DOHH2 (cell line): ENCODE data around the gene ACSL5.

Experiments used
- H3F3A ChIP-seq: fragments of 200-600 bp; sonication (generic), shearing (Covaris generic); 2 replicates; pipeline ENCODE4 v1.6.0; 2016; ENCODE audit warnings: antibody characterized with exemption, mild to moderate bottlenecking; ENCODE audit not compliant: control insufficient read depth, insufficient read depth
- H3K27ac ChIP-seq: fragments of 200-600 bp; sonication (generic); 2 replicates; pipeline ENCODE4 v1.5.1; 2014; ENCODE audit warnings: low read depth, mild to moderate bottlenecking, low read length, moderate library complexity
- H3K27me3 ChIP-seq: fragments of 200-600 bp; sonication (generic); 2 replicates; pipeline ENCODE4 v1.6.1; 2014; ENCODE audit warnings: mild to moderate bottlenecking, low read length, mixed read lengths; ENCODE audit not compliant: control insufficient read depth
- H3K36me3 ChIP-seq: fragments of 200-600 bp; sonication (generic); 2 replicates; pipeline ENCODE4 v1.6.1; 2014; ENCODE audit warnings: mild to moderate bottlenecking, low read length, moderate library complexity, mixed read lengths; ENCODE audit not compliant: control insufficient read depth
- H3K4me1 ChIP-seq: fragments of 200-600 bp; sonication (generic); 2 replicates; pipeline ENCODE4 v1.6.1; 2014; ENCODE audit warnings: mild to moderate bottlenecking, low read length, mixed read lengths; ENCODE audit not compliant: control insufficient read depth
- H3K4me2 ChIP-seq: fragments of 200-600 bp; sonication (generic); 2 replicates; pipeline ENCODE4 v1.6.0; 2014; ENCODE audit warnings: mild to moderate bottlenecking, low read length, moderate library complexity
- H3K4me3 ChIP-seq: fragments of 200-600 bp; sonication (generic); 2 replicates; pipeline ENCODE4 v1.5.1; 2014; ENCODE audit warnings: mild to moderate bottlenecking, low read length, mixed read lengths
- H3K79me2 ChIP-seq: fragments of 200-600 bp; sonication (generic); 2 replicates; pipeline ENCODE4 v1.6.1; 2014; ENCODE audit warnings: mild to moderate bottlenecking, low read length, mixed read lengths; ENCODE audit not compliant: control insufficient read depth
- H3K9me2 ChIP-seq: fragments of 200-600 bp; sonication (generic); replicated peaks from 2 replicates; pipeline ENCODE4 v1.6.1; 2014; ENCODE audit warnings: mild to moderate bottlenecking, low read length, mixed read lengths; ENCODE audit not compliant: control insufficient read depth
- H3K9me3 ChIP-seq: fragments of 200-600 bp; sonication (generic); 2 replicates; pipeline ENCODE4 v1.6.1; 2014; ENCODE audit warnings: antibody characterized with exemption, low read length, mixed read lengths; ENCODE audit not compliant: control insufficient read depth, insufficient read depth
- H4K20me1 ChIP-seq: fragments of 200-600 bp; sonication (generic); 2 replicates; pipeline ENCODE4 v1.6.0; 2014; ENCODE audit warnings: low read depth, mild to moderate bottlenecking, antibody characterized with exemption, low read length, moderate library complexity; ENCODE audit not compliant: control insufficient read depth, insufficient read depth
- EZH2phosphoT487 ChIP-seq: fragments of 200-600 bp; sonication (generic); IDR thresholded peaks from 2 replicates; pipeline ENCODE4 v1.6.1; 2017; ENCODE audit warnings: borderline replicate concordance, mild to moderate bottlenecking, antibody characterized with exemption, low read length, moderate library complexity, mixed read lengths
- TF ChIP-seq, protein P1 (sequence below): fragments of 200-600 bp; sonication (generic); IDR thresholded peaks from one replicate; pipeline ENCODE4 v1.5.1; 2014; ENCODE audit warnings: antibody characterized with exemption, mild to moderate bottlenecking, low read depth, low read length; ENCODE audit not compliant: poor library complexity, severe bottlenecking

Gene ACSL5

DNA sequence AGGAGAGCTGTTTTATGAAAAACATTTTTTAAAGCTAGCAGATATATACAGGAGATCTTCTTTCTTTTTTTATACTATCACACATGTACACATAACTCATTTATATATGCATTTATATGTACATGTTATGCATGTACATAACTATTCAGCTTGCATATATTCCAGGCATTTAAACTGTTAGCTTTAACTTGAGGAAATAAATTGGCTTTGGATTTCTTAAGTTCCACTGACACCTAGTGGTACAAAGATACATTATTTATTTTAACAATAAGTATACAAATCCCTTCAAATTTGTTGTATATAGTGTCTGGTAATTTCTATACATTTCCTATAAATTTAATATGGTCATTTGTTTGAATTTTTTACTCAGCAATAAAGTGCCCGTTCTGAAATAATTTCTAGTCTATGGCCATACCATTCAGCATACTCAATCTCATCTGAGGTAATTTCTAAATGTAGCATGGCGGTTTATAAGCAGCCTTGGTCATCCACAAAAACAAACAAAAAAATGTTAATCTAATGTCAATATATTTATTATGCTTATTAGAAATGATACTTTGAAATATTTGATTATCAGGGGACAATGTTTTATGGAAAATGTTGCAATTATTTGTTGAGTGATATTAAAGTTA, 61.2 kb downstream of the ACSL5 start:
- H3K27me3 ChIP-seq = no peaks in the 10 kb centered on the region
- H3F3A ChIP-seq = peaks cover 6% of the 10 kb centered on the region; the same call in 1 of the 2 replicates
- peaks cover 81% of the 10 kb centered on the region for H3K36me3 ChIP-seq
- no peaks in the 10 kb centered on the region for H3K79me2 ChIP-seq
- no peak overlapping the region for H3K4me2 ChIP-seq
- H3K27ac ChIP-seq = no peak overlapping the region
- H3K9me3 ChIP-seq = no peaks in the 10 kb centered on the region
- H3K4me1 ChIP-seq = no peaks in the 10 kb centered on the region
- no peak overlapping the region for H3K4me3 ChIP-seq
- TF ChIP-seq, protein P1, sequence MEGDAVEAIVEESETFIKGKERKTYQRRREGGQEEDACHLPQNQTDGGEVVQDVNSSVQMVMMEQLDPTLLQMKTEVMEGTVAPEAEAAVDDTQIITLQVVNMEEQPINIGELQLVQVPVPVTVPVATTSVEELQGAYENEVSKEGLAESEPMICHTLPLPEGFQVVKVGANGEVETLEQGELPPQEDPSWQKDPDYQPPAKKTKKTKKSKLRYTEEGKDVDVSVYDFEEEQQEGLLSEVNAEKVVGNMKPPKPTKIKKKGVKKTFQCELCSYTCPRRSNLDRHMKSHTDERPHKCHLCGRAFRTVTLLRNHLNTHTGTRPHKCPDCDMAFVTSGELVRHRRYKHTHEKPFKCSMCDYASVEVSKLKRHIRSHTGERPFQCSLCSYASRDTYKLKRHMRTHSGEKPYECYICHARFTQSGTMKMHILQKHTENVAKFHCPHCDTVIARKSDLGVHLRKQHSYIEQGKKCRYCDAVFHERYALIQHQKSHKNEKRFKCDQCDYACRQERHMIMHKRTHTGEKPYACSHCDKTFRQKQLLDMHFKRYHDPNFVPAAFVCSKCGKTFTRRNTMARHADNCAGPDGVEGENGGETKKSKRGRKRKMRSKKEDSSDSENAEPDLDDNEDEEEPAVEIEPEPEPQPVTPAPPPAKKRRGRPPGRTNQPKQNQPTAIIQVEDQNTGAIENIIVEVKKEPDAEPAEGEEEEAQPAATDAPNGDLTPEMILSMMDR = no peak
- no peaks in the 10 kb centered on the region for H3K9me2 ChIP-seq
- no peaks in the 10 kb centered on the region for H4K20me1 ChIP-seq

- H3K36me3 ChIP-seq = peaks cover 79% of the 10 kb centered on the region
- no peak for TF ChIP-seq EZH2phosphoT487
- TF ChIP-seq, protein P1 = no peak
- H3K9me3 ChIP-seq = no peaks in the 10 kb centered on the region
- no peaks in the 10 kb centered on the region for H3K27me3 ChIP-seq
- H3K4me1 ChIP-seq = 0 out of 2 replicates have a peak, but pooled peaks cover 4% of the 10 kb centered on the region
- no peak overlapping the region for H3K4me3 ChIP-seq
- no peak overlapping the region for H3K27ac ChIP-seq
- no peak overlapping the region for H3K4me2 ChIP-seq
- H3F3A ChIP-seq = peaks cover 6% of the 10 kb centered on the region; the same call in 1 of the 2 replicates
- no peaks in the 10 kb centered on the region for H4K20me1 ChIP-seq
- H3K79me2 ChIP-seq = peaks cover 3% of the 10 kb centered on the region
- no peaks in the 10 kb centered on the region for H3K9me2 ChIP-seq
These were observed 64.4 kb downstream of the ACSL5 start for GRCh38 chr10:112438356-112438755.

DNA sequence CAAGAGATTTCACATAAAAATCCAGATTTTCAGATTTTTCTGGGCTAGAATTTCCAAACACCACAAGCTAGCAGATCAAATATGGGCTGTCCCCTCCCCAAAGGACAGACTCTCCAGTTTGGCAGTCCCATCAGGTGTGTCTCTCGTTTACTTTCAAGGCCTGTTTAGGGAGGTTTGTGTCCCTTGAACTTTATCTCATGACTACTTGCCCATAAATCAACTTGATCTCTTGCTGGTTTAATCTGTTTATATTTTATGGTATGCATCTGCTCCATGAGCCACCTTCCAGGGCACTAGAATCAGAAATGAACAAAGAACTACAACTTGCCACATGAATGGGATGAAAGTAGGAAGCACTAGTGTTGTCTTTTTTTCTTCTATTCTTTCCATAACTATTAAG, 67.6 kb downstream of the ACSL5 start:
- Histone ChIP-seq H3K4me1 (peaks cover 27% of the 10 kb centered on the region), H3K79me2 (peaks cover 35% of the 10 kb centered on the region), H3K4me3 (no peak overlapping the region), H3K27me3 (no peaks in the 10 kb centered on the region), H3K36me3 (peaks cover 84% of the 10 kb centered on the region), H3F3A (peaks cover 3% of the 10 kb centered on the region; the same call in 1 of the 2 replicates), H3K9me2 (no peaks in the 10 kb centered on the region), H4K20me1 (peaks cover 9% of the 10 kb centered on the region; the same call in 1 of the 2 replicates), H3K27ac (no peak overlapping the region), H3K4me2 (no peak overlapping the region), H3K9me3 (no peaks in the 10 kb centered on the region)
- no peak for TF ChIP-seq EZH2phosphoT487
- TF ChIP-seq, protein P1 = no peak
